Measurements from ENCODE around the gene ANKRD33. TPM values are rescaled to one million over a fixed set of nuclear protein-coding genes. Genes with fewer than 3 reads are reported as not detected.

ANKRD33 gene
- total RNA-seq, 1 donor from 2014 or later = not detected

DNA sequence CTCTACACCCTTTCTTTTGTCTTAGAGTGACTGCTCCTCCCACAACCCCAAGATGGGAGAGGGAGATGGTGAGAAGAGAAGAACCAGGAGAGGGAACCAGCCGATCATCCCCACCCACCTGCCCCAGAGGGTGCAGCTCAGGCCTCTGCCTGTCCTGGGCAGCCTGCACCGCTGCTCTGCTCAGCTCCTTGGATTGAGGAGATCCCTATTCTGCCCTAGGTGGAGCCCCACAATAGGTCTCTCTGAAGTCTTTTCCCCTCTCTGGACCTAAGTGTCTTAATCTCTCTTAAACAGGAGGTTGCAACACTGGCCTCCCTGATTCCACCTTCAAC is 2.2 kb downstream of the ANKRD33 start:
- H3K36me3 ChIP-seq = no peaks in the 10 kb centered on the region
- peaks cover 0 to 4% of the 10 kb centered on the region in 2 donors for H3K4me1 ChIP-seq
- no peaks in the 10 kb centered on the region for H3K9me3 ChIP-seq
- intact Hi-C loops (cut with DNase I) = no loop called here
- no peak for TF ChIP-seq CTCF (IDR thresholded peaks at IDR 0.05)
- DNase-seq (ENCODE audit: low spot score in 2 of 2) = no peak
- no peak overlapping the region for H3K4me3 ChIP-seq
- no peaks in the 10 kb centered on the region for H3K27me3 ChIP-seq
- no peak overlapping the region for H3K27ac ChIP-seq

DNA sequence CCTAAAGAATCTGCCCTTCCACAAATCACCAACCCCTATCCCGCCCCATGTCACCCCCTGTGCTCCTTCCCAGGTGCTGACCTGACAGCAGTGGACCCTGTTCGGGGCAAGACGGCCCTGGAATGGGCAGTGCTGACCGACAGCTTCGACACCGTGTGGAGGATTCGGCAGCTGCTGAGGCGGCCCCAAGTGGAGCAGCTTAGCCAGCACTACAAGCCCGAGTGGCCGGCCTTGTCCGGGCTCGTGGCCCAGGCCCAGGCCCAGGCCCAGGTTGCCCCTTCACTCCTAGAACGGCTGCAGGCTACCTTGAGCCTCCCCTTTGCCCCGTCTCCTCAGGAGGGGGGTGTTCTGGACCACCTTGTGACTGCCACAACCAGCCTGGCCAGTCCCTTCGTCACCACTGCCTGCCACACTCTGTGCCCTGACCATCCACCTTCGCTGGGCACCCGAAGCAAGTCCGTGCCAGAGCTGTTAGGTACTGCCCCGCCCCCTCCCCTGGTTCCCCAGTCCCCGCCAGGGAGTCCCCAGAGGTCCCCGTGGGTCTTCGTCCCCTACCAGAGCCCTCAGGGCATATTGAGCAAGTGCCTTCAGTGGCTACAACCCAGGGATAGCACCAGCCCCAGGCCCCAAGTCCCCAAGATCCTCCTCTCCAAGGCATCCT is 2.7 kb downstream of the ANKRD33 start:
- Histone ChIP-seq H3K4me1 (peaks cover 0 to 4% of the 10 kb centered on the region in 2 donors), H3K27me3 (no peaks in the 10 kb centered on the region), H3K36me3 (no peaks in the 10 kb centered on the region), H3K4me3 (no peak overlapping the region), H3K27ac (no peak overlapping the region), H3K9me3 (no peaks in the 10 kb centered on the region)
- no peak for TF ChIP-seq CTCF (IDR thresholded peaks at IDR 0.05)
- no peak for DNase-seq (ENCODE audit: low spot score in 2 of 2)
- intact Hi-C loops (cut with DNase I) = no loop called here

GRCh38 chr12:51891843-51892242 is 3.9 kb downstream of the ANKRD33 start:
- Histone ChIP-seq H3K4me3 (no peak overlapping the region), H3K36me3 (no peaks in the 10 kb centered on the region), H3K27me3 (no peaks in the 10 kb centered on the region), H3K4me1 (no peaks in the 10 kb centered on the region), H3K9me3 (no peaks in the 10 kb centered on the region), H3K27ac (no peak overlapping the region)
- DNase-seq (ENCODE audit: low spot score in 2 of 2) = no peak
- intact Hi-C loops (cut with DNase I) = loop anchor here (1.0 kb wide), 1 partner anchor 89 kb away; no protein-coding TSS in a partner anchor
- peak in 2 of 3 experiments; percentile 19 to 31 for TF ChIP-seq CTCF (IDR thresholded peaks at IDR 0.05)

GRCh38 chr12:51893786-51894185 is 5.9 kb downstream of the ANKRD33 start:
- Histone ChIP-seq H3K4me1 (no peaks in the 10 kb centered on the region), H3K4me3 (no peak overlapping the region), H3K27me3 (no peaks in the 10 kb centered on the region), H3K27ac (no peak overlapping the region), H3K9me3 (no peaks in the 10 kb centered on the region), H3K36me3 (no peaks in the 10 kb centered on the region)
- TF ChIP-seq CTCF (IDR thresholded peaks at IDR 0.05) = no peak
- no peak for DNase-seq (ENCODE audit: low spot score in 2 of 2)
- intact Hi-C loops (cut with DNase I) = no loop called here

GRCh38 chr12:51895378-51896135 is 7.7 kb downstream of the ANKRD33 start:
- TF ChIP-seq CTCF (IDR thresholded peaks at IDR 0.05) = no peak
- Histone ChIP-seq H3K4me3 (no peak overlapping the region), H3K27ac (no peak overlapping the region), H3K9me3 (no peaks in the 10 kb centered on the region), H3K4me1 (no peaks in the 10 kb centered on the region), H3K27me3 (no peaks in the 10 kb centered on the region), H3K36me3 (no peaks in the 10 kb centered on the region)
- no peak for DNase-seq (ENCODE audit: low spot score in 2 of 2)
- intact Hi-C loops (cut with DNase I) = no loop called here
